WTC11 (cell line): ENCODE results near the gene TAF11L6. TPM values are rescaled to one million over a fixed set of nuclear protein-coding genes. Genes with fewer than 3 reads are reported as not detected.

Experiments used
- total RNA-seq: library from RNA; stranded (reverse); gene quantifications from 3 replicates; pipeline ENCODE4 v1.2.3, GENCODE V29; 2021

Gene TAF11L6
- total RNA-seq, 1 experiment from 2014 or later, result not detected

Other genes with a start within 250 kb of the TAF11L6 start
- gene TAF11L2, start 30.4 kb upstream of the TAF11L6 start, total RNA-seq, result not detected in 3 replicates
- not detected in 3 replicates for gene TAF11L3, start 10.3 kb upstream of the TAF11L6 start, total RNA-seq
- not detected in 3 replicates for gene TAF11L4, start 6.9 kb upstream of the TAF11L6 start, total RNA-seq
- not detected in 3 replicates for gene TAF11L5, start 3.4 kb upstream of the TAF11L6 start, total RNA-seq
- not detected in 3 replicates for gene TAF11L7, start 57.1 kb downstream of the TAF11L6 start, total RNA-seq
- gene TAF11L8, start 62.3 kb downstream of the TAF11L6 start, total RNA-seq, result not detected in 3 replicates
- not detected in 3 replicates for gene TAF11L9, start 65.7 kb downstream of the TAF11L6 start, total RNA-seq
- not detected in 3 replicates for gene TAF11L10, start 69.2 kb downstream of the TAF11L6 start, total RNA-seq
- not detected in 3 replicates for gene TAF11L11, start 75.5 kb downstream of the TAF11L6 start, total RNA-seq
- gene TAF11L12, start 81.7 kb downstream of the TAF11L6 start, total RNA-seq, result not detected in 3 replicates
- not detected in 3 replicates for gene TAF11L13, start 103.4 kb downstream of the TAF11L6 start, total RNA-seq
- not detected in 3 replicates for gene TAF11L14, start 105.8 kb downstream of the TAF11L6 start, total RNA-seq